Spleen (tissue), 11 donors: ENCODE measurements around the gene INTS6. TPM values are rescaled to one million over a fixed set of nuclear protein-coding genes. Genes with fewer than 3 reads are reported as not detected.
A peak's percentile ranks its signal among the peaks of the same experiment; 100 is the strongest.
"Not testable (repeated sequence)": the region's sequence is repeated elsewhere in the genome, so short reads cannot be mapped to it uniquely, and the experiment has no call there.

Experiments
- DNase-seq: peaks from one replicate; pipeline ENCODE4 v3.0.0-alpha.2; 2020
- H3K27ac ChIP-seq, 8 donors: fragments of 200-600 bp; sonication (generic) in 7 of 8; 1 replicate in 4 of 8; 2 replicates in 4 of 8; pipeline versions ENCODE4 v1.5.0 to v1.8.0; 2016 to 2021; ENCODE audit warnings: inconsistent platforms in 4 of 8, mild to moderate bottlenecking in 4 of 8, moderate library complexity in 1 of 8
- H3K27me3 ChIP-seq, 7 donors: fragments of 200-600 bp; sonication (generic) in 6 of 7; replicated peaks in 1 of 7; 1 replicate in 4 of 7; 2 replicates in 3 of 7; pipeline versions ENCODE4 v1.5.0 to v1.8.0; 2016 to 2021; ENCODE audit warnings: inconsistent platforms in 3 of 7, mild to moderate bottlenecking in 1 of 7
- H3K36me3 ChIP-seq, 6 donors: fragments of 200-600 bp; sonication (generic) in 5 of 6; 1 replicate in 4 of 6; 2 replicates in 2 of 6; pipeline versions ENCODE4 v1.5.0 to v1.8.0; 2016 to 2021; ENCODE audit warnings: inconsistent platforms in 2 of 6
- H3K4me1 ChIP-seq, 6 donors: fragments of 200-600 bp; sonication (generic) in 5 of 6; 1 replicate in 3 of 6; 2 replicates in 3 of 6; pipeline versions ENCODE4 v1.5.0 to v1.8.0; 2016 to 2021; ENCODE audit warnings: inconsistent platforms in 3 of 6
- H3K4me3 ChIP-seq, 8 donors: fragments of 200-600 bp; sonication (generic) in 7 of 8; 1 replicate in 4 of 8; 2 replicates in 4 of 8; pipeline versions ENCODE4 v1.5.0 to v1.8.0; 2016 to 2021; ENCODE audit warnings: inconsistent platforms in 4 of 8, mild to moderate bottlenecking in 4 of 8, moderate library complexity in 2 of 8
- H3K9me3 ChIP-seq, 8 donors: fragments of 200-600 bp; sonication (generic) in 7 of 8; 1 replicate in 4 of 8; 2 replicates in 4 of 8; pipeline versions ENCODE4 v1.5.0 to v1.8.0; 2016 to 2021; ENCODE audit warnings: inconsistent platforms in 4 of 8
- CTCF ChIP-seq, 11 experiments: fragments of 200-600 bp in 7 of 11; fragments of 450-650 bp in 4 of 11; sonication (generic) in 4 of 11; IDR thresholded peaks in 8 of 11; conservative IDR thresholded peaks in 3 of 11; 1 replicate in 7 of 11; 2 replicates in 4 of 11; pipeline versions ENCODE4 v1.4.0 to v1.8.0; 2016 to 2021; ENCODE audit warnings: antibody characterized with exemption in 11 of 11, inconsistent platforms in 4 of 11, mild to moderate bottlenecking in 1 of 11
- POLR2A ChIP-seq, 3 donors: fragments of 450-650 bp; IDR thresholded peaks; one replicate each; pipeline ENCODE4 v1.5.1; 2017; ENCODE audit warnings: antibody characterized with exemption in 3 of 3, mild to moderate bottlenecking in 1 of 3
- POLR2AphosphoS5 ChIP-seq, 3 donors: sonication (generic); formaldehyde crosslinking; IDR thresholded peaks; one replicate each; pipeline ENCODE4 v1.5.1; 2017; ENCODE audit warnings: antibody characterized with exemption in 3 of 3
- WGBS, 5 donors: extraction: QIAGEN DNeasy Blood & Tissue Kit in 3 of 5; methylation state at CpG; one replicate each; pipeline versions ENCODE4 v1.1.5 to v1.1.7; 2013 to 2018; 5-methylcytosine and 5-hydroxymethylcytosine counted together
- intact Hi-C: fragments of 100-400 bp; cut with DNase I; formaldehyde crosslinking; loops from one replicate; pipeline ENCODE4 v1.15.0; 2023; ENCODE audit warnings: low total_unique reads
- polyA plus RNA-seq, 3 donors: library from polyadenylated mRNA; stranded (reverse); fragments of 200-250 nt; gene quantifications; one replicate each; pipeline ENCODE4 v1.2.1, GENCODE V29; 2013
- total RNA-seq, 7 donors: library from RNA; depleted of rRNA in 3 of 7; stranded (reverse); fragments of >200 nt in 3 of 7; fragmentation: NEBNext Ultra II Directional in 4 of 7; extraction: Animal tissue kit (Norgen Biotek cat#: 25700) in 4 of 7; gene quantifications; one replicate each; pipeline versions ENCODE4 v1.1.0 to v1.2.1, GENCODE V29; 2016 to 2021
- donor health status: healthy with polysubstance abuse.
- donor health status: DM: no; HTN: no; CAD: no; lungs with moderate emphysema.
- donor health status: DM: no; HTN: no; CAD: no.
- donor health status: Bipolar disorder and iron deficiency.
- donor health status: healthy.
- donor health status: DM: no; HTN: no; CAD: no.
- donor health status: DM: yes; HTN: yes; CAD: no.

The INTS6 gene
- total and polyA plus RNA-seq, 10 donors = 9.0 to 61.8 (median 45.8) TPM

- H3K9me3 ChIP-seq = peaks cover 0 to 7% (median 1%) of the 10 kb centered on the region in 8 donors
- WGBS, 5 donors = 68 to 81% (median 77%) methylated on average over 6 of the region's 6 CpGs
- H3K27ac ChIP-seq = peak overlapping the region in 4 of 8 donors; percentile 5 to 26 (median 15)
- no peak for TF ChIP-seq POLR2A (IDR thresholded peaks at IDR 0.05)
- TF ChIP-seq CTCF (IDR thresholded peaks at IDR 0.05 in 8 of 11, conservative IDR thresholded peaks at IDR 0.05 in 3 of 11) = no peak
- TF ChIP-seq POLR2AphosphoS5 (IDR thresholded peaks at IDR 0.05) = no peak
- no peaks in the 10 kb centered on the region for H3K27me3 ChIP-seq
- no peak for DNase-seq
- intact Hi-C loops = no loop called here
- peaks cover 3 to 95% (median 59%) of the 10 kb centered on the region in 6 donors for H3K4me1 ChIP-seq
- H3K4me3 ChIP-seq = no peak overlapping the region
- H3K36me3 ChIP-seq = peaks cover 0 to 40% (median 5%) of the 10 kb centered on the region in 6 donors
Observed at GRCh38 chr13:51420681-51421490, 31.9 kb downstream of the INTS6 start.

- H3K36me3 ChIP-seq = peaks cover 0 to 48% (median 5%) of the 10 kb centered on the region in 6 donors
- peaks cover 0 to 18% (median 12%) of the 10 kb centered on the region in 8 donors for H3K9me3 ChIP-seq
- TF ChIP-seq CTCF (IDR thresholded peaks at IDR 0.05 in 8 of 11, conservative IDR thresholded peaks at IDR 0.05 in 3 of 11) = no peak
- no peak for TF ChIP-seq POLR2AphosphoS5 (IDR thresholded peaks at IDR 0.05)
- no peak for TF ChIP-seq POLR2A (IDR thresholded peaks at IDR 0.05)
- peaks cover 3 to 84% (median 52%) of the 10 kb centered on the region in 6 donors for H3K4me1 ChIP-seq
- peak overlapping the region in 5 of 8 donors; percentile 22 to 68 (median 52) for H3K27ac ChIP-seq
- no peak overlapping the region for H3K4me3 ChIP-seq
- 65 to 75% (median 69%) methylated on average over 4 of the region's 4 CpGs for WGBS, 5 donors
- intact Hi-C loops = no loop called here
- H3K27me3 ChIP-seq = no peaks in the 10 kb centered on the region
- DNase-seq = no peak
Observed at GRCh38 chr13:51419001-51419636, 33.7 kb downstream of the INTS6 start.

- peaks cover 3 to 78% (median 42%) of the 10 kb centered on the region in 6 donors for H3K4me1 ChIP-seq
- peaks cover 0 to 18% (median 12%) of the 10 kb centered on the region in 8 donors for H3K9me3 ChIP-seq
- no peak overlapping the region for H3K27ac ChIP-seq
- H3K36me3 ChIP-seq = peaks cover 0 to 50% (median 5%) of the 10 kb centered on the region in 6 donors
- no peak for TF ChIP-seq CTCF (IDR thresholded peaks at IDR 0.05 in 8 of 11, conservative IDR thresholded peaks at IDR 0.05 in 3 of 11)
- TF ChIP-seq POLR2A (IDR thresholded peaks at IDR 0.05) = no peak
- no peak for TF ChIP-seq POLR2AphosphoS5 (IDR thresholded peaks at IDR 0.05)
- intact Hi-C loops = no loop called here
- WGBS, 5 donors = 71 to 99% (median 84%) methylated on average over 4 of the region's 4 CpGs
- H3K4me3 ChIP-seq = no peak overlapping the region
- no peak for DNase-seq
- no peaks in the 10 kb centered on the region for H3K27me3 ChIP-seq
Observed at GRCh38 chr13:51417716-51418115, 35.1 kb downstream of the INTS6 start.

GRCh38 chr13:51416107-51416506 is 36.7 kb downstream of the INTS6 start:
- H3K9me3 ChIP-seq = peaks cover 0 to 18% (median 12%) of the 10 kb centered on the region in 8 donors
- H3K27me3 ChIP-seq = no peaks in the 10 kb centered on the region
- H3K36me3 ChIP-seq = peaks cover 0 to 53% (median 12%) of the 10 kb centered on the region in 6 donors
- H3K27ac ChIP-seq = peak overlapping the region in 5 of 8 donors; percentile 3 to 55 (median 16)
- no peak overlapping the region for H3K4me3 ChIP-seq
- DNase-seq = no peak
- H3K4me1 ChIP-seq = peaks cover 0 to 62% (median 27%) of the 10 kb centered on the region in 6 donors
- intact Hi-C loops = no loop called here
- TF ChIP-seq POLR2A (IDR thresholded peaks at IDR 0.05) = no peak
- TF ChIP-seq POLR2AphosphoS5 (IDR thresholded peaks at IDR 0.05) = no peak
- no peak for TF ChIP-seq CTCF (IDR thresholded peaks at IDR 0.05 in 8 of 11, conservative IDR thresholded peaks at IDR 0.05 in 3 of 11)

- peak overlapping the region in 3 of 8 donors; percentile 16 to 55 (median 44) for H3K27ac ChIP-seq
- H3K27me3 ChIP-seq, DNase-seq, H3K4me3 ChIP-seq, intact Hi-C loops: not testable (repeated sequence)
- H3K36me3 ChIP-seq = peaks cover 0 to 54% (median 14%) of the 10 kb centered on the region in 6 donors
- H3K9me3 ChIP-seq = peaks cover 0 to 18% (median 12%) of the 10 kb centered on the region in 8 donors
- peaks cover 0 to 55% (median 23%) of the 10 kb centered on the region in 6 donors for H3K4me1 ChIP-seq
- 97 to 100% (median 98%) methylated on average over 1 of the region's 1 CpG for WGBS, 5 donors
Observed at GRCh38 chr13:51415339-51415738, 37.5 kb downstream of the INTS6 start.
